Neutrophil (primary cell): ENCODE measurements around the gene RARB.

ENCODE experiments used
- H3K27ac ChIP-seq: fragments of 200-600 bp; sonication (generic); 2 replicates; pipeline ENCODE4 v1.5.1; 2016; ENCODE audit warnings: mild to moderate bottlenecking, moderate library complexity
- H3K27me3 ChIP-seq: fragments of 200-600 bp; sonication (generic); 2 replicates; pipeline ENCODE4 v1.6.0; 2016; ENCODE audit warnings: mild to moderate bottlenecking
- H3K36me3 ChIP-seq: fragments of 200-600 bp; sonication (generic); 2 replicates; pipeline ENCODE4 v1.5.1; 2017
- H3K4me1 ChIP-seq, 2 experiments: fragments of 200-600 bp in 1 of 2; sonication (generic) in 1 of 2; 1 replicate in 1 of 2; 2 replicates in 1 of 2; pipeline versions ENCODE4 v1.5.1 to v1.6.1; 2013 to 2016; ENCODE audit warnings: low read depth in 1 of 2, low read length in 1 of 2, mild to moderate bottlenecking in 1 of 2, moderate library complexity in 1 of 2; ENCODE audit not compliant: control insufficient read depth in 1 of 2, insufficient read depth in 1 of 2
- H3K4me3 ChIP-seq, 2 experiments: fragments of 200-600 bp in 1 of 2; sonication (generic) in 1 of 2; 1 replicate in 1 of 2; 2 replicates in 1 of 2; pipeline ENCODE4 v1.5.1; 2013 to 2016; ENCODE audit warnings: low read depth in 1 of 2, low read length in 1 of 2, mild to moderate bottlenecking in 1 of 2, moderate library complexity in 1 of 2
- H3K9me3 ChIP-seq: fragments of 200-600 bp; sonication (generic); 2 replicates; pipeline ENCODE4 v1.5.1; 2016
- CTCF ChIP-seq: fragments of 200-600 bp; sonication (generic); IDR thresholded peaks from 2 replicates; pipeline ENCODE4 v1.5.1; 2016; ENCODE audit warnings: antibody characterized with exemption

The RARB gene

GRCh38 chr3:25448750-25449692 lies 21.0 kb downstream of the RARB start:
- H3K9me3 ChIP-seq = no peaks in the 10 kb centered on the region
- no peak for TF ChIP-seq CTCF
- H3K27me3 ChIP-seq = no peaks in the 10 kb centered on the region
- H3K4me3 ChIP-seq = no peak overlapping the region
- no peak overlapping the region for H3K27ac ChIP-seq
- no peaks in the 10 kb centered on the region for H3K4me1 ChIP-seq
- H3K36me3 ChIP-seq = no peaks in the 10 kb centered on the region

GRCh38 chr3:25449857-25450256 lies 21.8 kb downstream of the RARB start:
- no peaks in the 10 kb centered on the region for H3K4me1 ChIP-seq
- H3K27me3 ChIP-seq = no peaks in the 10 kb centered on the region
- no peak for TF ChIP-seq CTCF
- H3K4me3 ChIP-seq = no peak overlapping the region
- H3K36me3 ChIP-seq = no peaks in the 10 kb centered on the region
- H3K9me3 ChIP-seq = no peaks in the 10 kb centered on the region
- no peak overlapping the region for H3K27ac ChIP-seq

- Histone ChIP-seq H3K4me3 (no peak overlapping the region), H3K4me1 (no peaks in the 10 kb centered on the region), H3K27me3 (no peaks in the 10 kb centered on the region), H3K27ac (no peak overlapping the region), H3K9me3 (no peaks in the 10 kb centered on the region), H3K36me3 (no peaks in the 10 kb centered on the region)
- no peak for TF ChIP-seq CTCF
These were observed 24.1 kb downstream of the RARB start for GRCh38 chr3:25452192-25452591.

- Histone ChIP-seq H3K36me3 (no peaks in the 10 kb centered on the region), H3K9me3 (no peaks in the 10 kb centered on the region), H3K4me3 (no peak overlapping the region), H3K4me1 (no peaks in the 10 kb centered on the region), H3K27ac (no peak overlapping the region), H3K27me3 (no peaks in the 10 kb centered on the region)
- TF ChIP-seq CTCF = no peak
These were observed 24.7 kb downstream of the RARB start for GRCh38 chr3:25452740-25453139.

- no peaks in the 10 kb centered on the region for H3K4me1 ChIP-seq
- H3K4me3 ChIP-seq = no peak overlapping the region
- H3K27ac ChIP-seq = no peak overlapping the region
These were observed 25.5 kb downstream of the RARB start for GRCh38 chr3:25453619-25454004.

More at GRCh38 chr3:25453619-25454004, 25.5 kb downstream of the RARB start:
- Histone ChIP-seq H3K36me3 (no peaks in the 10 kb centered on the region), H3K9me3 (no peaks in the 10 kb centered on the region), H3K27me3 (no peaks in the 10 kb centered on the region)
- no peak for TF ChIP-seq CTCF
